ENCODE measurements around the gene CDHR1. TPM values are rescaled to one million over a fixed set of nuclear protein-coding genes. Genes with fewer than 3 reads are reported as not detected.

CDHR1 gene
- total and polyA plus RNA-seq, 2 experiments from 2014 or later, result 3.2 to 6.6 TPM

- no peak for TF ChIP-seq CTCF (conservative IDR thresholded peaks at IDR 0.05; ENCODE audit: low read depth in 2 of 2)
- no peak for TF ChIP-seq REST (IDR thresholded peaks at IDR 0.05; ENCODE audit: unreplicated experiment)
- no peak for TF ChIP-seq ZNF331 (CRISPR knock-in tag; IDR thresholded peaks at IDR 0.05; ENCODE audit: low read depth)
- no peak for TF ChIP-seq CREB1 (CRISPR knock-in tag; IDR thresholded peaks at IDR 0.05; ENCODE audit: low read depth)
- no peak for TF ChIP-seq POLR2AphosphoS5 (IDR thresholded peaks at IDR 0.05; ENCODE audit: low read depth)
- TF ChIP-seq JUNB (IDR thresholded peaks at IDR 0.05; ENCODE audit: unreplicated experiment), result no peak
Observed at GRCh38 chr10:84175436-84175835, 18.9 kb upstream of the CDHR1 start (continued).

- Mint-ChIP-seq H3K9me3 (peaks cover 9% of the 10 kb centered on the region), H3K4me3 (no peak overlapping the region), H3K4me1 (peaks cover 4% of the 10 kb centered on the region; the same call in 1 of the 3 replicates), H3K27ac (no peak overlapping the region), H3K27me3 (ENCODE audit: insufficient read depth, low read depth, poor library complexity) (peaks cover 5% of the 10 kb centered on the region), H3K36me3 (ENCODE audit: low read depth) (peaks cover 5% of the 10 kb centered on the region; the same call in 1 of the 3 replicates)
- Histone ChIP-seq H3K27me3 (ENCODE audit: insufficient read depth) (no peaks in the 10 kb centered on the region), H2AFZ (no peak overlapping the region), H3K4me2 (no peak overlapping the region), H4K20me1 (replicated peaks; ENCODE audit: insufficient read depth) (no peaks in the 10 kb centered on the region; the same call in 1 of the 2 replicates), H3K4me3 (no peak overlapping the region), H3K79me2 (replicated peaks; ENCODE audit: insufficient read depth) (no peaks in the 10 kb centered on the region), H3K36me3 (ENCODE audit: insufficient read depth) (no peaks in the 10 kb centered on the region), H3K9me2 (ENCODE audit: insufficient read depth) (no peaks in the 10 kb centered on the region; the same call in 1 of the 2 replicates), H3K27ac (ENCODE audit: low read depth) (no peak overlapping the region), H3F3A (replicated peaks; ENCODE audit: low read depth) (no peaks in the 10 kb centered on the region), H3K4me1 (ENCODE audit: insufficient read depth) (no peaks in the 10 kb centered on the region)
- TF ChIP-seq STAT1 (IDR thresholded peaks at IDR 0.05; ENCODE audit: unreplicated experiment) (no peak), ETS1 (IDR thresholded peaks at IDR 0.05) (no peak), ZNF114 (CRISPR knock-in tag; IDR thresholded peaks at IDR 0.05) (no peak), REST (IDR thresholded peaks at IDR 0.05; ENCODE audit: unreplicated experiment) (no peak), ZNF331 (CRISPR knock-in tag; IDR thresholded peaks at IDR 0.05; ENCODE audit: low read depth) (no peak), EZH2phosphoT487 (IDR thresholded peaks at IDR 0.05; ENCODE audit: unreplicated experiment) (no peak), CREB1 (CRISPR knock-in tag; IDR thresholded peaks at IDR 0.05; ENCODE audit: low read depth) (no peak), EZH2 (IDR thresholded peaks at IDR 0.05; ENCODE audit: low read depth, unreplicated experiment) (no peak), NANOG (IDR thresholded peaks at IDR 0.05; ENCODE audit: borderline replicate concordance) (no peak), JUNB (IDR thresholded peaks at IDR 0.05; ENCODE audit: unreplicated experiment) (no peak)
- DNase-seq (ENCODE audit: low spot score) (no peak), ATAC-seq (no peak)
Observed at GRCh38 chr10:84176351-84176750, 18.0 kb upstream of the CDHR1 start.

Data from GM23338 (cell line).